GM21381 (cell line): ENCODE measurements around the gene THAP3.
A peak's percentile ranks its signal among the peaks of the same experiment; 100 is the strongest.
"Not testable (repeated sequence)": the region's sequence is repeated elsewhere in the genome, so short reads cannot be mapped to it uniquely, and the experiment has no call there.

ENCODE experiments used
- ATAC-seq: cut with Tn5 transposase; IDR thresholded peaks from one replicate; pipeline ENCODE4 v1.9.1; 2021; ENCODE audit warnings: mild to moderate bottlenecking, moderate library complexity; ENCODE audit not compliant: unreplicated experiment

The THAP3 gene

GRCh38 chr1:6590046-6590445 is 34.6 kb upstream of the THAP3 start:
- no peak for ATAC-seq

DNA sequence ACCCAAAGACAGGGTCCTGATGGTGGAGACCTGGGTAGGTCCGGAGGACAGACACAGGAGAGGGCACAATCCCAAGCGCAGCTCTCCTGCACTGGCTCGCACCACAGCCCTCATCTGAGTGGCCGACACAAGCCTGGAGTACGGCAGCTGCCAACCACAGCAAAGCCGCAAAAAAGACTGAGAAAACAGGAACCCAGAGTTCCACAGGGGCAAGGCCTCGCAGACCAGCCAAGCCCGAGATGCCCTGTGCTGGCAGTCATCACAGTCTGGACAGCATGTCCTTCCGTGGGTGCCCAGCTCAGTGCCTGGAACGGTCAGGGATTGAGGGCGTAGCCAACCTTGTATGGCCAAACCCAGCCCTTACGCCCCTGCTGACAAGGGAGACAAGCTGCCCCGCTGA is 33.4 kb upstream of the THAP3 start:
- ATAC-seq, result no peak

DNA sequence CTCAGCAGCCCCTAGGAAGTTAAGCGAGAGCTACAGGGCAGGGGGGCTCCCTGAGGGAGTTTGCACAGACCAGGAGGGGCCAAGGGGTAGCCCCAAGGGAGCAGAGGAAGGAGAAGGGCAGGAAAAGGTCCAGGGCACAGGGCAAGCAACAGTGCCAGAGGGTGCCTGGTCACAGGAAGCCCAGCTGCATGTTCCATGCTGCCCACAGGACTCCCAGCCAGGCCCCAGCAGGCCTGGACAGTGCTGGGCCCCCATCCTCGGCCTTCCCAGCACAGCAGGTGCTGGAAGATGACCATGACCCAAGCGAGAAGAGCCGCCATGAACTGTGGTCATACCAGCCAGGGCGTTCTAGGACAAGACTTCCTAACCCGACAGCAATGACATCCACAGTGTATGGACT is 33.0 kb upstream of the THAP3 start:
- ATAC-seq, result no peak

DNA sequence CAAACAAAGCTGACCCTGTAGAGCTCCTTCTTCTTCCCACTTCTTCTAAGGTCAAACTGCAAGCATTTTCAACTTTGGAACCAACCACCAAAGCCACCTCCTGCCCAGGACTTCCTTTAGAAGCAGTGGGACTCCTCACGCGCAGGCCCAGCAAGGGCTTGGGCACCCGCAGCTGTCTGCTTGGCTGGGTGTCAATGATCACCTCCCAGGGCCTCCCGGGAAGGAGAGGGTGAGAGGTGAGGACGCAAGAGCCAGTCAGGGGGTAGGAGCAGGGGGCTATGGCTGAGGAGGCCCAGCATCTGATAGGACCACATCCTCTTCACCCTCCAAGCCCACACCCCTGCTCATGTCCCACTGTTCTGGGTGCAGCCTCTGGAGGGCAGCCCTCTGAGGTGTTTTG is 32.2 kb upstream of the THAP3 start:
- no peak for ATAC-seq

DNA sequence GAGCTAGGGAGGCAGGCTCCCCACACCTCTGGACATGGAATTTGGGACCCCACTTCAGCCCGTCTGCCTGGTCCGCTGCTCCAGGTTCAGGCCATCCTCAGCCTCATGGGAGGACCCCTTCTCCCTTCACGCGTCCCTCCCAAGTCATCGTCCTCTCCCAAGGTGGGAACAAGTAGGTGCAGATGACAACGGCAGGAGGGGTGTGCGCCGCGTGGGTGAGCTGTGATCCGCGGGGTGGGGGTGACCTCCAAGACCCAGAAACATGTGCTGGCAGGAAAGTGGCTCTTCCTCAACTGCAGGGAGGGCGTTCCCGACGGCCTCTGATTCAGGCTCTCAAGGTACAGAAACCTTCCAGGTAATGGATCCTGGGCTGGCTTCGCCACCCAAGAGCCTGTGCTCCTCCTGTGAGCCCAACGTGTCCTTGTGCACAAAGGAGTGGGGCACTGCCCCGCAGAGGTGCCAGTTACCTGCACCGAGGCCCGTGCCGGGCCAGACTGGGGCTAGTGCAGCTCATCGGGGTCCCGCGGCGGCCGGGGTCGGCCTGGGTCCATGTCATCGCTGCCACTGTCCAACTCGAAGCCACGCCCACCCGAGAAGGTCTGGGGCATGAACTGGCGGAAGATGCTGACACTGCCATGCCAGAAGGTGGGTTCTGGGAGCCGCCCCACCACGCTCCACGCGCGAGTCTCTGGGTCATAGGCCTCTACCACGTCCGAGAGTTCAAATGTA is 31.6 kb upstream of the THAP3 start:
- ATAC-seq, result no peak

- no peak for ATAC-seq
These were observed 30.9 kb upstream of the THAP3 start for GRCh38 chr1:6593810-6594209.

GRCh38 chr1:6594977-6595740 is 29.5 kb upstream of the THAP3 start:
- ATAC-seq, result no peak

DNA sequence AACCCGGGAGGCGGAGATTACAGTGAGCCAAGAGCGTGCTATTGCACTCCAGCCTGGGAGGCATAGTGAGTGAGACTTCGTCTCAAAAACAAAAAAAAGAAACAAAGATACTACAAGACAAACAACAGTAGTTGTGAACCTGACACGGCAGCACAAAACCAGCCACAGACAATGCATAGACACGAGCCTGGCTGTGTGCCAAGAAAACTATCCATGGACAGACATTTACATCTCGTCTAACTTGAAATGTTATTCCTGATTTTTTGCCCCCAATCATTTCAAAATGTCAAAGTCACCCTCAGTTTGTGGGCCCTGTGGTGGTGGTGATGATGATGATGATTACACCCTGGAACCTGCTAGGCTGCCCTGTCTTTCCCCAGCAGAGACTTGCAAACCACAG is 28.3 kb upstream of the THAP3 start:
- no peak for ATAC-seq

DNA sequence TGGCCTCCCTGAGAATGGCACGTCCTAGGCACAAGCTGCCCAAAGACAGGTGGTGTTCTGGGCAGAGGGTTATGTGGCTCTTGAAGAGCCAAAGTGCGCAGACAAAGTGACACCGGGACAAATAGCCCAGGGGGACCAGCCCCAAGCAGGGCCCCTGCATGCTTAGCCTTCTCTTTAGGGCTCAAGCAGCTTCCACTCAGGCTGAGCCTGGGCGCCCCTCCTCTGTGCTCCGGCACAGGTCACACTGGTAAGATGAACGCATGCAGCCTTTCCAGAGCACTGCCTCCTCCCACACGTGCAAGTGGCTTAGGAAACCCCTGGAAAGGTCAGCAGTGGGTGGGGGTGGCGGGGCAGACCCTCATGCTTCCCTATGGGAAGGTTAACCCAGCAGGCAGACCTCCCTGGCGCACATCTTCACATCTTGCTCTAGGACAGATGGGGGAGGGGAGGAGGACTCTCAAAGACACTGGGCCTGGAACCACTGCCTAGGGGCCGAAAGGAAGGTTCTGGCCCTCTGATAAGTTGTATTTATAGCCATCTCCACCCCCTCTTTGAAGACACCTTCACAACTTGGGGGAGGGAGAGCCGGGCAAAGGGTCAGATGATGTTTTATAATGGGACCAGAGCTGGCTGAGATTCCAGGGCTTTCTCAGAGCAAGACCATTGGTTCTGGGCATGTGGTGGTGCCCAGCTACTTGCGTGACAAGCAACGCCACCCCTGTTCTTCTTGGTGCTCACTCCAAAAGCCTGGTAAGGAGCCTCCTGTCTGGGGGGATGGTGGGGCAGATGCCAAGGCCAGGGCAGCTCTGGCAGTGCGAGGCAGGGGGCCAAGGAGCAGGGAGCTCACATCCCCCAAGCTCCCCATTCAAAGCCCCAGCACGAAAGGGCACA is 27.5 kb upstream of the THAP3 start:
- ATAC-seq, result no peak

DNA sequence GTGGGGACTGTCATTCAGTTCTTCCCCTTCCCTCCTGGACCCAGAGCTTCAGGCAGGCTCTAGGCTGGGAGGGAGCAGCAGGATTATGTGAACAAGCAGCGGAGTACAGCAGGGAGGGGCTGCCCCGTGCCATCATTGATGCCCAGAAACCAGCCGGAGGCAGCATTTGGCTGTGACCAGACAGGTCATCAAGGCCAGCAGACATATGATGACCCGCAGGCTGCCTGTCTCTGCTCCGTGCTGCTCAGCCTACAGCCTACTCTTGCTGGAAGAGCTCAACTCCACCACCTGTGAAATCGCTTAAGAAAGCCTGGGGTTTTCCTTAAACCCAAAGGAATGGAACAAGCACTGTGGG is 26.9 kb upstream of the THAP3 start:
- no peak for ATAC-seq

DNA sequence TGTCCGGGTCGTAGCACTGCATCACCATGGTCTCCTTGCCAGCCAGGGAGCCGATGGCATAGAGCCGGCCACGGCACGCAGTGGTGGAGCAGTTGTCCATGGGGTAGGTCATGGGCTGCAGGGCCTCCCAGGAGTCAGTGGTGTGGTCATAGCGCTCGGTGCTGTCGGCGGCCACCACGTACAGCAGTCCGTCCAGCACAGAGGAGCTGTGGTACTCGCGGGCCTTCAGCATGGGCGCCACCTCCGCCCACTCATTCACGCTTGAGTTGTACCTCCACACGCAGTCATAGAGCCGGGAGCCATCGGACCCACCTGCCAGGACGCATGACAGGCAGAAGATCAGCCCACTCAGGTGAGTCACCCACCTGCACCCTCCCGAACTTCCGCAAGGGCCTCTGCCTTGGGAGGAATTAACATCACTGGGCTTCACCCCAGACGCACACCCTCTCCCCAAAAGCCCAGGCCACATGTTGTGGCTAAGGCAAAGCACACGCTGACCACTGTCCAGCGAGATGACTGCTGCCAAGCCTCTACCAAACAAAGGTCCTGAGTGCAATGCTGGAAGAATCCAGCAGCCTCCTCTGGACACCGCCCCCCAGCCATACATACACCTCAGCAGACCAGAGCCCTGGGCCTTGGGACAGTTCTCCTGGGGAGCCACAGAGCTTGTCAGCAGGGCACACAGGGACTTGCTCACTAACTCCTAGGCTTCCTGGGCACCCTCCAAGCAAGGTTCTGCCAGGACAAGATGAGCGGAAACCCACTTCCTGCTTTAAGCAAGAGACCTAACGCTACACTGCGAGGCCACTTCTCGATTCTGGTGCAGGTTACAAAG is 25.3 kb upstream of the THAP3 start:
- ATAC-seq, result no peak

DNA sequence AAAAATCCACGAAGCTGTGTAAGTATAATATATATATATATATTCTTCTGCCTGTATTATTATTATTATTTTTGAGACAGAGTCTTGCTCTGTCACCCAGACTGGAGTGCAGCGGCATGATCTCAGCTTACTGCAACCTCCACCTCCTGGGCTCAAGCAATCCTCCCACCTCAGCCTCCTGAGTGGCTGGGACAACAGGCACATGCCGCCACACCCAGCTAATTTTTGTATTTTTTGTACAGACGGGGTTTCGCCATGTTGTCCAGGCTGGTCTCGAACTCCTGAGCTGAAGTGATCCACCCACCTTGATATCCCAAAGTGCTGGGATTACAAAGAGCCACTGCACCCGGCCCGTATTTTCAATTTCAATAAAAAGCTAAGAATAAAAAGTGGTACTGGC is 24.7 kb upstream of the THAP3 start:
- ATAC-seq, result not testable (repeated sequence)

DNA sequence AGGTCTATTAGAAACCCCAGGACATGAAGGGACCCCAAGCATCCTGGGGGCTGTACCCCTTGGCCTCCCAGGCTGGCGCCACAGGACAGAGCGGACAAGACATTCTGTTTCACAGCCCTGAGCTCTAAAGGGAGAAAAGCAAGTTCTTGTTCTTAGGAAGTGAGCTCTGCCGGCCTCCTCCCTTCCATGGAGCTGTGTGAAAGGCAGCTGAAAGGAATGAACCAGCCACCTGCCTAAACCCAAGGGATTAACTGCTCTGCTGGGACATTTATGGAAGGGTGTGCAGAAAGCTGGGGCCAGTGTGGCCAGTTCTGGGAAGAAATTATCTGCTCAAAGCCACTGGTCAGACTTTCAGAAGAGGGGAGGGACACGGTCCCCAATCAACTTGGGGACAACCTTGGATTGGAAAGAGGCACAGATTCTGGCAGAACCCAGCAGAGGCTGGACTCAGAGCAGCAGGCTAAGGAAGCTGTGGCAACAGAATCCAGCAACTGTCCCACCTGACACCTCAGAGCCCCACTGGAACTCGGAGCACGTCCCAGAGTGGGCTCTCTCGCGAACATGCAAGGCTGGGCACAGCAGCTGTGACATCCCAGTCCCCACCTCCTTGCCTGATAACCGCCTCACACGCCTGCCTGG is 24.1 kb upstream of the THAP3 start:
- ATAC-seq, result no peak

DNA sequence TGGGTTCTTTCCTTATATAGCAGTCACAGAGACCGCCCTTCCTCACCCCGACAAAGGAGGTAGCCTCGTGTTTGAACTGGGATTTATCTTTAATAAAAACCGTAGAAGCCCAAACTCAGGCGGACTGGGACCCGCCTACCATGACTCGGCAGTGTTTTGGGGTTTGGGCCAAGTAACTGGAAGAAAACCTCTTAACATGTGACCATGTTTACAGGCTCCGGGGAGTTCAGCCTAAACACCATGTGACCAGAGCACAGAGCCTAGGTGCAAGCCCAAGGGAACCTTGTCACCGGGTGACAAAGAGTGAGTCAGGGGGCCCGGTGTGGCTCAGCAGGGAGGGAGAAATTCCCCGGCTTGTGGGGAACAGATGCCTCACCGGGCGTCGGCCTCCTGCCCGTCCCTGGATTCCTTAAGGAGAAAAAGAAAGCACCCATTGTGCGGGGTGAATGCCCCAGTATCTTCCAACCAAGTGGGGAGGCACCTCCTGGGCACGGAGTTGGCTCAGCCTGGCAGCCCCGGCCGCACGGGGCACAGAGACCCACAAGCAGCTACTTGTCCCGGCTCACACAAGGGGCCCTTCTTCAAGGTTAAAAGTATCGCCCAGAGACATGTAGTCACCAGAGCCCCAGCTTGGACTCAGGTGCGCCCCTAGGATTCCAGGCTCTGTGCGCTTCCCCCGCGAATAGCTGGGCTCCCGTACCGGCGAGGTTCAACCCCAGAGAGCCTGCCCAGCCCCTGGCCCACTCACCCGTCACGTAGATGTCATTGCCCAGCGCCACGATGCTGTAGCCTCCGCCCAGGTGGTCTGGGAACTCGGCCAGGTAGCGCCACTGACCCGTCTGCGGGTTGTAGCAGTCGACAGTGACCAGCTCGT is 23.4 kb upstream of the THAP3 start:
- ATAC-seq, result no peak

- peak; percentile 29 for ATAC-seq
These were observed 22.6 kb upstream of the THAP3 start for GRCh38 chr1:6601923-6602668.

- ATAC-seq, result peak; percentile 58
These were observed 21.9 kb upstream of the THAP3 start, which contains the start of gene KLHL21 for GRCh38 chr1:6602669-6603237. Gene KLHL21, minus strand, starts transcription at chr1:6602869. Its CDS starts 52 bp downstream, at chr1:6602817.

GRCh38 chr1:6603238-6603914 is 21.3 kb upstream of the THAP3 start:
- ATAC-seq, result peak; percentile 3
